Measurements from ENCODE around the gene SQSTM1.

GRCh38 chr5:179791881-179792611, 28.7 kb upstream of the SQSTM1 start:
- TF ChIP-seq CTCF (IDR thresholded peaks at IDR 0.05; ENCODE audit: low read depth, low read length, missing input control) (no peak), ZBTB33 (IDR thresholded peaks at IDR 0.05) (no peak), EGR1 (IDR thresholded peaks at IDR 0.05; ENCODE audit: low read depth in 2 of 2) (no peak), TAF1 (conservative IDR thresholded peaks at IDR 0.05) (no peak), FOXA1 (IDR thresholded peaks at IDR 0.05) (no peak), REST (IDR thresholded peaks at IDR 0.05) (no peak), GABPA (IDR thresholded peaks at IDR 0.05 in 1 of 2, conservative IDR thresholded peaks at IDR 0.05 in 1 of 2) (no peak)

Measured in liver (tissue), 3 donors.